GM12878 (cell line): ENCODE measurements around the gene MIAT. TPM values are rescaled to one million over a fixed set of nuclear protein-coding genes. Genes with fewer than 3 reads are reported as not detected.
A peak's percentile ranks its signal among the peaks of the same experiment; 100 is the strongest.

ENCODE experiments used
- CHD4 ChIP-seq: fragments of 200-600 bp; sonication (generic); IDR thresholded peaks from 2 replicates; pipeline ENCODE4 v1.6.1; 2016; ENCODE audit warnings: mild to moderate bottlenecking
- EED ChIP-seq: sonication (generic); IDR thresholded peaks from 2 replicates; pipeline ENCODE4 v1.6.1; 2016; ENCODE audit warnings: antibody characterized with exemption, low read depth
- EGR1 ChIP-seq, 2 experiments: IDR thresholded peaks; 1 replicate in 1 of 2; 2 replicates in 1 of 2; pipeline ENCODE4 v1.6.1; 2011 to 2012; ENCODE audit warnings: low read depth in 2 of 2, low read length in 2 of 2, borderline replicate concordance in 1 of 2, mild to moderate bottlenecking in 1 of 2, moderate library complexity in 1 of 2
- MEF2B ChIP-seq: fragments of 450-650 bp; IDR thresholded peaks from 2 replicates; pipeline ENCODE4 v1.6.1; 2018; ENCODE audit warnings: mild to moderate bottlenecking, moderate library complexity; ENCODE audit not compliant: partially characterized antibody, poor library complexity, severe bottlenecking
- NFXL1 ChIP-seq: fragments of 450-650 bp; IDR thresholded peaks from 2 replicates; pipeline ENCODE4 v1.6.1; 2017; ENCODE audit warnings: antibody characterized with exemption, mild to moderate bottlenecking, borderline replicate concordance
- NR2C2 ChIP-seq: IDR thresholded peaks from 2 replicates; pipeline ENCODE4 v1.6.1; 2011; ENCODE audit warnings: borderline replicate concordance, low read depth; ENCODE audit not compliant: control insufficient read depth, insufficient read length
- POLR2AphosphoS5 ChIP-seq: IDR thresholded peaks from 2 replicates; pipeline ENCODE4 v1.6.1; 2011; ENCODE audit warnings: mild to moderate bottlenecking, low read length, inconsistent platforms
- TCF7 ChIP-seq: IDR thresholded peaks from 2 replicates; pipeline ENCODE4 v1.6.1; 2014; ENCODE audit warnings: antibody characterized with exemption, borderline replicate concordance
- WRNIP1 ChIP-seq: IDR thresholded peaks from 2 replicates; pipeline ENCODE4 v1.6.1; 2011; ENCODE audit warnings: low read depth, low read length, improper control_type of control experiment, borderline replicate concordance
- ZNF24 ChIP-seq: fragments of 450-650 bp; IDR thresholded peaks from 2 replicates; pipeline ENCODE4 v1.6.1; 2017; ENCODE audit warnings: antibody characterized with exemption, mild to moderate bottlenecking
- polyA plus RNA-seq, 11 experiments: library from polyadenylated mRNA; depleted of rRNA in 4 of 11; unstranded in 6 of 11; stranded (reverse) in 5 of 11; fragments of >200 nt; fragmentation: Nextera tagmentation in 4 of 11; fragmentation: Illumina TruSeq in 1 of 11; extraction: Ambion mirVana in 4 of 11; extraction: Trizol in 1 of 11; gene quantifications; 1 replicate in 1 of 11; 2 replicates in 10 of 11; pipeline versions ENCODE4 v1.2.1 to v1.2.3, GENCODE V29; 2011 to 2016; ENCODE audit warnings: inconsistent platforms in 2 of 11, missing spikeins in 2 of 11, low read depth in 1 of 11
- total RNA-seq, 4 experiments: library from RNA; depleted of rRNA in 3 of 4; stranded (reverse); fragments of >200 nt in 3 of 4; fragmentation: Illumina TruSeq in 1 of 4; extraction: Trizol in 1 of 4; gene quantifications; 2 replicates each; pipeline versions ENCODE4 v1.2.1 to v1.2.3, GENCODE V29; 2013 to 2021
- TF ChIP-seq, protein P1 (sequence below): fragments of 450-650 bp; formaldehyde crosslinking; IDR thresholded peaks from 2 replicates; pipeline ENCODE4 v1.4.0; 2020; ENCODE audit warnings: mild to moderate bottlenecking, moderate library complexity
- TF ChIP-seq, protein P2 (sequence below): IDR thresholded peaks from 2 replicates; pipeline ENCODE4 v1.6.1; 2011; ENCODE audit warnings: borderline replicate concordance, low read depth, mild to moderate bottlenecking, moderate library complexity, mixed read lengths, low read length; ENCODE audit not compliant: insufficient read depth; ENCODE audit errors: extremely low read length
- TF ChIP-seq, protein P3 (sequence below): IDR thresholded peaks from 2 replicates; pipeline ENCODE4 v1.6.1; 2011; ENCODE audit warnings: borderline replicate concordance, low read depth, mild to moderate bottlenecking, moderate library complexity, low read length; ENCODE audit not compliant: insufficient read depth, poor library complexity, severe bottlenecking
- TF ChIP-seq, protein P4 (sequence below): IDR thresholded peaks from 2 replicates; pipeline ENCODE4 v1.6.1; 2011; ENCODE audit warnings: mild to moderate bottlenecking, low read depth, low read length, moderate library complexity; ENCODE audit not compliant: insufficient replicate concordance
- TF ChIP-seq, protein P5 (sequence below): fragments of 450-650 bp; conservative IDR thresholded peaks from 2 replicates; pipeline ENCODE4 v1.6.1; 2017; ENCODE audit warnings: mild to moderate bottlenecking, moderate library complexity

MIAT gene
- total and polyA plus RNA-seq, 10 of the 15 experiments (the other 5 are each of a cell fraction or from before 2014, with no cell fraction given): 0.39 to 13.7 (median 4.6) TPM

DNA sequence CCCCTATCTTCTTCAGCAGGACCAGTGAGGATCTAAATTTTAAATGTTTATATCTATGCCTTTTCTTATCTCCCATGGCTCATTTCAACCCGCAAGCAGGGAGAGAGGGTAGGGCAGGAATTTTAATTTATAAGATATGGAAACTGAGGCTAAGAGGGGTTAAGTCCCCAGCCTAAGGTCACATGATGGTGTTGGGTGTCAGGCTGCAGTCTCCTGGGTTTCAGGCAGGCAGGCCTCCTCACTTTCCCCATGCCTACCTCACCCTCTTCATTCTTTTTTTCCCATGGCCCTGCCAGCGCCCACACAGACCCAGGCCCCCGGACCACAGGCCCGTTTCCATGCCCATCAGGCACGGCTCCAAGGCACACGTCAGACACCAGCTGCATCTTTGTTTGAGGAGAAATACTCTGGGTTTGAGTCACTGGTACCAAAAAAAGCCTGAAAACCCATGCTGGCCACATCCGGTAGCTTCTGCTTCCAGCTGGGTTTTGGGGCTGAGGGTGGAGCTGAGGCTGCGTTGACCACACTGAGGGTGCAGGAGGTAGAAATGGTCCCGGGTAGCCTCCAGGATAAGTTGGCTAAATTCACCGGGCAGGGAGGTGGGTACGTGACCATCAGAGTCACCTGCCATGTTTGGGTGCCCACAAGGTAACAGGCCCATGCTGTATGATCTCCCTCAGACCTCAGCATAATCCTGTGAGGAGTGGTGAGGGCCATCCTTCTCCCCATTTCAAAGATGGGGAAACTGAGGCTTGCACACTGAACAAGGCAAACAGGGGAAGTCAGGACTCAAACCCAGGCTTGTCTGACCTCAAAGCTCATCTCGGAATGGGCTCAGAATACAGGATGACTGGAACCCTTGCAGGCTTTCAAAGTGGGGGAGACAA lies 47.1 kb upstream of the MIAT start (continued):
- TF ChIP-seq, protein P1, sequence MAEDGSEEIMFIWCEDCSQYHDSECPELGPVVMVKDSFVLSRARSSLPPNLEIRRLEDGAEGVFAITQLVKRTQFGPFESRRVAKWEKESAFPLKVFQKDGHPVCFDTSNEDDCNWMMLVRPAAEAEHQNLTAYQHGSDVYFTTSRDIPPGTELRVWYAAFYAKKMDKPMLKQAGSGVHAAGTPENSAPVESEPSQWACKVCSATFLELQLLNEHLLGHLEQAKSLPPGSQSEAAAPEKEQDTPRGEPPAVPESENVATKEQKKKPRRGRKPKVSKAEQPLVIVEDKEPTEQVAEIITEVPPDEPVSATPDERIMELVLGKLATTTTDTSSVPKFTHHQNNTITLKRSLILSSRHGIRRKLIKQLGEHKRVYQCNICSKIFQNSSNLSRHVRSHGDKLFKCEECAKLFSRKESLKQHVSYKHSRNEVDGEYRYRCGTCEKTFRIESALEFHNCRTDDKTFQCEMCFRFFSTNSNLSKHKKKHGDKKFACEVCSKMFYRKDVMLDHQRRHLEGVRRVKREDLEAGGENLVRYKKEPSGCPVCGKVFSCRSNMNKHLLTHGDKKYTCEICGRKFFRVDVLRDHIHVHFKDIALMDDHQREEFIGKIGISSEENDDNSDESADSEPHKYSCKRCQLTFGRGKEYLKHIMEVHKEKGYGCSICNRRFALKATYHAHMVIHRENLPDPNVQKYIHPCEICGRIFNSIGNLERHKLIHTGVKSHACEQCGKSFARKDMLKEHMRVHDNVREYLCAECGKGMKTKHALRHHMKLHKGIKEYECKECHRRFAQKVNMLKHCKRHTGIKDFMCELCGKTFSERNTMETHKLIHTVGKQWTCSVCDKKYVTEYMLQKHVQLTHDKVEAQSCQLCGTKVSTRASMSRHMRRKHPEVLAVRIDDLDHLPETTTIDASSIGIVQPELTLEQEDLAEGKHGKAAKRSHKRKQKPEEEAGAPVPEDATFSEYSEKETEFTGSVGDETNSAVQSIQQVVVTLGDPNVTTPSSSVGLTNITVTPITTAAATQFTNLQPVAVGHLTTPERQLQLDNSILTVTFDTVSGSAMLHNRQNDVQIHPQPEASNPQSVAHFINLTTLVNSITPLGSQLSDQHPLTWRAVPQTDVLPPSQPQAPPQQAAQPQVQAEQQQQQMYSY: no peak
- TF ChIP-seq, protein P2, sequence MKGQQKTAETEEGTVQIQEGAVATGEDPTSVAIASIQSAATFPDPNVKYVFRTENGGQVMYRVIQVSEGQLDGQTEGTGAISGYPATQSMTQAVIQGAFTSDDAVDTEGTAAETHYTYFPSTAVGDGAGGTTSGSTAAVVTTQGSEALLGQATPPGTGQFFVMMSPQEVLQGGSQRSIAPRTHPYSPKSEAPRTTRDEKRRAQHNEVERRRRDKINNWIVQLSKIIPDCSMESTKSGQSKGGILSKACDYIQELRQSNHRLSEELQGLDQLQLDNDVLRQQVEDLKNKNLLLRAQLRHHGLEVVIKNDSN: peak; percentile 23
- TF ChIP-seq NFXL1 (no peak), NR2C2 (no peak), POLR2AphosphoS5 (peak; percentile 62; the same call in 1 of the 2 replicates), MEF2B (peak; percentile 99), TCF7 (no peak), CHD4 (no peak; the same call in 1 of the 2 replicates), ZNF24 (peak; percentile 57; the same call in 1 of the 2 replicates), WRNIP1 (no peak), EGR1 (IDR thresholded peaks at IDR 0.05; ENCODE audit: borderline replicate concordance in 1 of 2, low read depth in 2 of 2, low read length in 2 of 2) (peak in 1 of 2 experiments; percentile 40; a peak in 1 of 3 replicates), EED (peak; percentile 100)
- TF ChIP-seq, protein P3, sequence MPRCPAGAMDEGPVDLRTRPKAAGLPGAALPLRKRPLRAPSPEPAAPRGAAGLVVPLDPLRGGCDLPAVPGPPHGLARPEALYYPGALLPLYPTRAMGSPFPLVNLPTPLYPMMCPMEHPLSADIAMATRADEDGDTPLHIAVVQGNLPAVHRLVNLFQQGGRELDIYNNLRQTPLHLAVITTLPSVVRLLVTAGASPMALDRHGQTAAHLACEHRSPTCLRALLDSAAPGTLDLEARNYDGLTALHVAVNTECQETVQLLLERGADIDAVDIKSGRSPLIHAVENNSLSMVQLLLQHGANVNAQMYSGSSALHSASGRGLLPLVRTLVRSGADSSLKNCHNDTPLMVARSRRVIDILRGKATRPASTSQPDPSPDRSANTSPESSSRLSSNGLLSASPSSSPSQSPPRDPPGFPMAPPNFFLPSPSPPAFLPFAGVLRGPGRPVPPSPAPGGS: peak; percentile 77
- TF ChIP-seq, protein P4, sequence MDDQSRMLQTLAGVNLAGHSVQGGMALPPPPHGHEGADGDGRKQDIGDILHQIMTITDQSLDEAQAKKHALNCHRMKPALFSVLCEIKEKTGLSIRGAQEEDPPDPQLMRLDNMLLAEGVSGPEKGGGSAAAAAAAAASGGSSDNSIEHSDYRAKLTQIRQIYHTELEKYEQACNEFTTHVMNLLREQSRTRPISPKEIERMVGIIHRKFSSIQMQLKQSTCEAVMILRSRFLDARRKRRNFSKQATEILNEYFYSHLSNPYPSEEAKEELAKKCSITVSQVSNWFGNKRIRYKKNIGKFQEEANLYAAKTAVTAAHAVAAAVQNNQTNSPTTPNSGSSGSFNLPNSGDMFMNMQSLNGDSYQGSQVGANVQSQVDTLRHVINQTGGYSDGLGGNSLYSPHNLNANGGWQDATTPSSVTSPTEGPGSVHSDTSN: peak; percentile 68
- TF ChIP-seq, protein P5, sequence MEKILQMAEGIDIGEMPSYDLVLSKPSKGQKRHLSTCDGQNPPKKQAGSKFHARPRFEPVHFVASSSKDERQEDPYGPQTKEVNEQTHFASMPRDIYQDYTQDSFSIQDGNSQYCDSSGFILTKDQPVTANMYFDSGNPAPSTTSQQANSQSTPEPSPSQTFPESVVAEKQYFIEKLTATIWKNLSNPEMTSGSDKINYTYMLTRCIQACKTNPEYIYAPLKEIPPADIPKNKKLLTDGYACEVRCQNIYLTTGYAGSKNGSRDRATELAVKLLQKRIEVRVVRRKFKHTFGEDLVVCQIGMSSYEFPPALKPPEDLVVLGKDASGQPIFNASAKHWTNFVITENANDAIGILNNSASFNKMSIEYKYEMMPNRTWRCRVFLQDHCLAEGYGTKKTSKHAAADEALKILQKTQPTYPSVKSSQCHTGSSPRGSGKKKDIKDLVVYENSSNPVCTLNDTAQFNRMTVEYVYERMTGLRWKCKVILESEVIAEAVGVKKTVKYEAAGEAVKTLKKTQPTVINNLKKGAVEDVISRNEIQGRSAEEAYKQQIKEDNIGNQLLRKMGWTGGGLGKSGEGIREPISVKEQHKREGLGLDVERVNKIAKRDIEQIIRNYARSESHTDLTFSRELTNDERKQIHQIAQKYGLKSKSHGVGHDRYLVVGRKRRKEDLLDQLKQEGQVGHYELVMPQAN: 0 out of 2 replicates have a peak, but pooled peaks have one; percentile 34
